Right lobe of liver (tissue), 4 donors: ENCODE results near the gene AP1S3.

ENCODE experiments used
- CTCF ChIP-seq, 4 donors: fragments of 200-600 bp in 3 of 4; fragments of 450-650 bp in 1 of 4; IDR thresholded peaks; one replicate each; pipeline versions ENCODE4 v1.5.1 to v1.8.0; 2016 to 2022; ENCODE audit warnings: antibody characterized with exemption in 4 of 4, mild to moderate bottlenecking in 2 of 4
- POLR2A ChIP-seq: fragments of 450-650 bp; IDR thresholded peaks from one replicate; pipeline ENCODE4 v1.6.1; 2017; ENCODE audit warnings: antibody characterized with exemption, mild to moderate bottlenecking
- donor health status: DM: no; HTN: no; CAD: no.
- donor health status: DM: no; HTN: no; CAD: no.
- donor health status: DM: no; HTN: yes; CAD: no.

DNA sequence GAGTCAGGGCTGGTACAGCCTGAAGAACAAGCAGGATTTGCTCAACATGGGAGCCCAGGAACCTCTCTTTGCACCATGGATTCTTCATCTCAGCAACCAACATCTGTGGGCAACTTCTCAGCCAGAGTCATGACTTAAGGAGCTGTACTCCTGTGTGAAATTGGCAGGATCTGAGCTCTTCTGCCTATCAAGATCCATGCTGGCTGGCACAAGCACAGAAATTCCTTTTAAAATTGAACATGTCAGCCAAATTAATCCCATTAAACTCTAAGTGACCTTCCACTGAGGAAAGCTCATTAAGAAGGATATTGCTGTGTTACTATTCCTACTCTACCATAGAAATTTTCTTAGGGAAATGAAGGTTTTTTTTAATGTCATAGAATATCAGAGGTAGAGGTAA lies 124.7 kb downstream of the AP1S3 start:
- TF ChIP-seq CTCF (IDR thresholded peaks at IDR 0.05) (no peak), POLR2A (no peak)
